ENCODE measurements around the gene CX3CL1.

The CX3CL1 gene

GRCh38 chr16:57407521-57408353, 35.4 kb downstream of the CX3CL1 start:
- no peak for DNase-seq

GRCh38 chr16:57409065-57409464, 36.8 kb downstream of the CX3CL1 start:
- no peak for DNase-seq

- no peak for DNase-seq
Measured at GRCh38 chr16:57409870-57410587, 37.7 kb downstream of the CX3CL1 start.

- DNase-seq: no peak
Measured at GRCh38 chr16:57411362-57411976, 39.2 kb downstream of the CX3CL1 start.

GRCh38 chr16:57412584-57412983, 40.3 kb downstream of the CX3CL1 start:
- no peak for DNase-seq

- no peak for DNase-seq
Measured at GRCh38 chr16:57413301-57413730, 41.0 kb downstream of the CX3CL1 start.

- DNase-seq: no peak
Measured at GRCh38 chr16:57413733-57414132, 41.4 kb downstream of the CX3CL1 start.

- peak; percentile 59 for DNase-seq
Measured at GRCh38 chr16:57416084-57416483, 43.8 kb downstream of the CX3CL1 start.

GRCh38 chr16:57419506-57419905, 47.2 kb downstream of the CX3CL1 start:
- DNase-seq: no peak

GRCh38 chr16:57422026-57422944, 50.0 kb downstream of the CX3CL1 start:
- no peak for DNase-seq

- DNase-seq: no peak
Measured at GRCh38 chr16:57423152-57423551, 50.9 kb downstream of the CX3CL1 start.

GRCh38 chr16:57424583-57424982, 52.3 kb downstream of the CX3CL1 start:
- DNase-seq: no peak

GRCh38 chr16:57426356-57426755, 54.1 kb downstream of the CX3CL1 start:
- DNase-seq: no peak

GRCh38 chr16:57427307-57427706, 55.0 kb downstream of the CX3CL1 start:
- no peak for DNase-seq

GRCh38 chr16:57427824-57428223, 55.5 kb downstream of the CX3CL1 start:
- no peak for DNase-seq

- no peak for DNase-seq
Measured at GRCh38 chr16:57430955-57431354, 58.7 kb downstream of the CX3CL1 start.

GRCh38 chr16:57432505-57432904, 60.2 kb downstream of the CX3CL1 start:
- DNase-seq: no peak

GRCh38 chr16:57432989-57433388, 60.7 kb downstream of the CX3CL1 start:
- no peak for DNase-seq

- DNase-seq: no peak
Measured at GRCh38 chr16:57434003-57434402, 61.7 kb downstream of the CX3CL1 start.

All from activated CD8-positive, alpha-beta memory T cell treated with anti-CD3 and anti-CD28 coated beads for 24 hours (primary cell).